ENCODE results near the gene SCYL1. TPM values are rescaled to one million over a fixed set of nuclear protein-coding genes. Genes with fewer than 3 reads are reported as not detected.
"Not testable (repeated sequence)": the region's sequence is repeated elsewhere in the genome, so short reads cannot be mapped to it uniquely, and the experiment has no call there.

Gene SCYL1
- total and polyA plus RNA-seq, 3 donors from 2014 or later: 127 to 160 (median 131) TPM

GRCh38 chr11:65523631-65523968 is 1.3 kb upstream of the SCYL1 start:
- Histone ChIP-seq H3K27ac (peak overlapping the region; percentile 78 to 86), H3K4me1 (peaks cover 43% of the 10 kb centered on the region)
- H3K36me3 ChIP-seq (ENCODE audit: low read depth, missing control alignments); intact Hi-C loops (cut with DNase I; ENCODE audit: low total_unique reads); DNase-seq; H3K27me3 ChIP-seq; H3K9me3 ChIP-seq; H3K4me3 ChIP-seq: not testable (repeated sequence)
- 70 to 72% methylated on average over 7 of the region's 7 CpGs for WGBS, 2 donors

DNA sequence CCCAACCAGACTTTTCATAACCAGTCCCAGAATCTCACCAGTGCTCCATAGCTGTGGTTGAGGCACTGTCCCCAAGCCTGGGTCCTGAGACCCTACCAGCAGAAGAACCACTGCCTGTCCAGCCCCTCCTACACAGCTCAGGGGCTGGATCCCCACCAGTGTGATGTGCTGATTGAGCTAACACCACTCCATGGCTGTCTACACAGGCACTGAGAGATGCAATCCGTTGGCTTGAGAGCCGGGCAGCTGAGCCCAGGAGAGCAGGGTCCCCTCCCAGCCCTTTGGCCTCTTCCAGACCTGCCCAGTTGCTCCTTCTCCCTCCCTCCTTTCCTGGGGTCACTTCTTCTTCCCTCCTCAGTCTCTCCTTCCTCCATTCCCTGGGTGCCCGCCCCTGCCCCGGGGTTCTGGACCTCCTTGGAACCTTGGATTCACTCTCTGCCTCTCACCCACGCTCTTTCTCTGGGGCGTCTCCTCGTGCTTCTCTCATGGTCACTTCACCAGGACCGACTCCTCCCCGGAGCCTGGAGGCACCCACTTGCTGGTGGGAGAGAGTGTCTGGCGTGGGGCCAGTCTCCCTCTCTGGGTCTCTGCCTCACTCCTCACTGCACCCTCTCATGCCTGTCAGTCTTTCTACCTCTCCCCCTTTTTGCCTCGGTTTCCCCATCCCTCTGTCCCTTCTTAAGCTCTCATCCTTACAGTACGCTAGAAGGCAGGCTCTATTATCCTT is 706 bp upstream of the SCYL1 start:
- DNase-seq: peak; percentile 58
- WGBS, 2 donors: 9 to 17% methylated on average over 12 of the region's 12 CpGs
- H3K4me1 ChIP-seq: peaks cover 49% of the 10 kb centered on the region
- H3K9me3 ChIP-seq: no peaks in the 10 kb centered on the region
- H3K27me3 ChIP-seq: no peaks in the 10 kb centered on the region
- TF ChIP-seq, protein P1, sequence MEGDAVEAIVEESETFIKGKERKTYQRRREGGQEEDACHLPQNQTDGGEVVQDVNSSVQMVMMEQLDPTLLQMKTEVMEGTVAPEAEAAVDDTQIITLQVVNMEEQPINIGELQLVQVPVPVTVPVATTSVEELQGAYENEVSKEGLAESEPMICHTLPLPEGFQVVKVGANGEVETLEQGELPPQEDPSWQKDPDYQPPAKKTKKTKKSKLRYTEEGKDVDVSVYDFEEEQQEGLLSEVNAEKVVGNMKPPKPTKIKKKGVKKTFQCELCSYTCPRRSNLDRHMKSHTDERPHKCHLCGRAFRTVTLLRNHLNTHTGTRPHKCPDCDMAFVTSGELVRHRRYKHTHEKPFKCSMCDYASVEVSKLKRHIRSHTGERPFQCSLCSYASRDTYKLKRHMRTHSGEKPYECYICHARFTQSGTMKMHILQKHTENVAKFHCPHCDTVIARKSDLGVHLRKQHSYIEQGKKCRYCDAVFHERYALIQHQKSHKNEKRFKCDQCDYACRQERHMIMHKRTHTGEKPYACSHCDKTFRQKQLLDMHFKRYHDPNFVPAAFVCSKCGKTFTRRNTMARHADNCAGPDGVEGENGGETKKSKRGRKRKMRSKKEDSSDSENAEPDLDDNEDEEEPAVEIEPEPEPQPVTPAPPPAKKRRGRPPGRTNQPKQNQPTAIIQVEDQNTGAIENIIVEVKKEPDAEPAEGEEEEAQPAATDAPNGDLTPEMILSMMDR (IDR thresholded peaks at IDR 0.05): no peak
- no peak for TF ChIP-seq POLR2A (IDR thresholded peaks at IDR 0.05)
- H3K27ac ChIP-seq: peak overlapping the region; percentile 78 to 86
- no peaks in the 10 kb centered on the region for H3K36me3 ChIP-seq (ENCODE audit: low read depth, missing control alignments)
- no peak overlapping the region for H3K4me3 ChIP-seq
- intact Hi-C loops (cut with DNase I; ENCODE audit: low total_unique reads): no loop called here

DNA sequence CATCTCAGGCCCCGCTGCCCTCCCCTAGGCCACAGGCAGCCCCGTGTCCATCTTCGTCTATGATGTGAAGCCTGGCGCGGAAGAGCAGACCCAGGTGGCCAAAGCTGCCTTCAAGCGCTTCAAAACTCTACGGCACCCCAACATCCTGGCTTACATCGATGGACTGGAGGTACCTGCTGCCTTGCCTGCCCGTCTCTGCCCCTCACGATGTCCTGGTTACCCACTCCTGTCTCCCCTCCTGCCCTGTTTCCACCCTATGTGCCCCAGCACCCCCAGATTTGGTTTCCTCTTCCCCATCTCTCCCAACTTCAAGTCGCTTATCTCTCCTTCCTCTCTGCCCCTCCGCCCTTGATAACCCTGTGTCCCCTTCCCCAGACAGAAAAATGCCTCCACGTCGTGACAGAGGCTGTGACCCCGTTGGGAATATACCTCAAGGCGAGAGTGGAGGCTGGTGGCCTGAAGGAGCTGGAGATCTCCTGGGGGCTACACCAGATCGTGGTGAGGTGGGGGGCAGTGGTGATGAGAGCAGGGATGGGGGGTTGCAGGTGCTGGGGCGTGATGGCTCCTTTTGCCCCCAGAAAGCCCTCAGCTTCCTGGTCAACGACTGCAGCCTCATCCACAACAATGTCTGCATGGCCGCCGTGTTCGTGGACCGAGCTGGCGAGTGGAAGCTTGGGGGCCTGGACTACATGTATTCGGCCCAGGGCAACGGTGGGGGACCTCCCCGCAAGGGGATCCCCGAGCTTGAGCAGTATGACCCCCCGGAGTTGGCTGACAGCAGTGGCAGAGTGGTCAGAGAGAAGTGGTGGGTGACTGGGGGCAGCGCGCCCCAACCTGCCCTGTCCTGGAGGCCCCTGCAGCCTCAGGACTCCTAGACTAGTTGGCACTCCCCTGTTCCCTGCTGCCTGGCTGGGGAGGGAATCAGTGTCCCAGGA is 930 bp downstream of the SCYL1 start:
- Histone ChIP-seq H3K27ac (peak overlapping the region; percentile 85 to 89), H3K36me3 (ENCODE audit: low read depth, missing control alignments) (no peaks in the 10 kb centered on the region), H3K27me3 (no peaks in the 10 kb centered on the region), H3K4me3 (peak overlapping the region; percentile 95 to 99), H3K4me1 (peaks cover 61% of the 10 kb centered on the region), H3K9me3 (no peaks in the 10 kb centered on the region)
- 14 to 43% methylated on average over 17 to 31 of the region's 31 CpGs for WGBS, 2 donors
- intact Hi-C loops (cut with DNase I; ENCODE audit: low total_unique reads): no loop called here
- TF ChIP-seq POLR2A (IDR thresholded peaks at IDR 0.05): no peak
- TF ChIP-seq, protein P1 (IDR thresholded peaks at IDR 0.05): no peak
- DNase-seq: no peak

DNA sequence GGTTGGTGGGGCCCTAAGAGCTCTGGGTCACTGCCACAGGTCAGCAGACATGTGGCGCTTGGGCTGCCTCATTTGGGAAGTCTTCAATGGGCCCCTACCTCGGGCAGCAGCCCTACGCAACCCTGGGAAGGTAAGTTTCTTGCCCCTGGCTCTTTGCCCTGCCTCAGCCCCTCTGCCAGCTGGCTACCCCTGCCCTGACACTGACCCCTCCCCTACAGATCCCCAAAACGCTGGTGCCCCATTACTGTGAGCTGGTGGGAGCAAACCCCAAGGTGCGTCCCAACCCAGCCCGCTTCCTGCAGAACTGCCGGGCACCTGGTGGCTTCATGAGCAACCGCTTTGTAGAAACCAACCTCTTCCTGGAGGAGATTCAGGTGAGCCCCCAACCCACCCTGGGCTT is 1.9 kb downstream of the SCYL1 start:
- Histone ChIP-seq H3K27me3 (no peaks in the 10 kb centered on the region), H3K4me1 (peaks cover 61% of the 10 kb centered on the region), H3K27ac (no peak overlapping the region), H3K9me3 (no peaks in the 10 kb centered on the region), H3K36me3 (ENCODE audit: low read depth, missing control alignments) (no peaks in the 10 kb centered on the region), H3K4me3 (no peak overlapping the region)
- no peak for DNase-seq
- intact Hi-C loops (cut with DNase I; ENCODE audit: low total_unique reads): no loop called here
- TF ChIP-seq, protein P1 (IDR thresholded peaks at IDR 0.05): no peak
- 87 to 91% methylated on average over 5 to 6 of the region's 8 CpGs for WGBS, 2 donors

GRCh38 chr11:65528819-65529350 is 4.0 kb downstream of the SCYL1 start:
- H3K9me3 ChIP-seq: no peaks in the 10 kb centered on the region
- no peaks in the 10 kb centered on the region for H3K27me3 ChIP-seq
- H3K4me1 ChIP-seq: peaks cover 40% of the 10 kb centered on the region
- no peaks in the 10 kb centered on the region for H3K36me3 ChIP-seq (ENCODE audit: low read depth, missing control alignments)
- H3K4me3 ChIP-seq: no peak overlapping the region
- intact Hi-C loops (cut with DNase I; ENCODE audit: low total_unique reads): no loop called here
- WGBS, 2 donors: 41 to 43% methylated on average over 12 of the region's 12 CpGs
- peak overlapping the region; percentile 59 to 61 for H3K27ac ChIP-seq
- no peak for DNase-seq
- TF ChIP-seq, protein P1 (IDR thresholded peaks at IDR 0.05): no peak
- TF ChIP-seq POLR2A (IDR thresholded peaks at IDR 0.05): no peak
